ENCODE data around the gene DEDD2. TPM values are rescaled to one million over a fixed set of nuclear protein-coding genes. Genes with fewer than 3 reads are reported as not detected.

DEDD2 gene
- total RNA-seq, 2 experiments from 2014 or later = 35.8 to 40.7 TPM

- Mint-ChIP-seq H3K4me1 (peaks cover 17% of the 10 kb centered on the region), H3K9me3 (ENCODE audit: low read depth) (no peaks in the 10 kb centered on the region), H3K27me3 (peaks cover 12% of the 10 kb centered on the region), H3K27ac (no peak overlapping the region), H3K4me3 (no peak overlapping the region), H3K36me3 (no peaks in the 10 kb centered on the region)
- no peak for DNase-seq
- peak; percentile 9 for ATAC-seq
- CTCF ChIA-PET = interaction anchor here (1.1 to 1.9 kb wide), 4 partner anchors 16 to 83 kb away, joined by 3 to 9 read pairs (median 4); partner anchors contain the start of gene GSK3A
Observed at GRCh38 chr19:42159942-42160341, 57.5 kb downstream of the DEDD2 start.

DNA sequence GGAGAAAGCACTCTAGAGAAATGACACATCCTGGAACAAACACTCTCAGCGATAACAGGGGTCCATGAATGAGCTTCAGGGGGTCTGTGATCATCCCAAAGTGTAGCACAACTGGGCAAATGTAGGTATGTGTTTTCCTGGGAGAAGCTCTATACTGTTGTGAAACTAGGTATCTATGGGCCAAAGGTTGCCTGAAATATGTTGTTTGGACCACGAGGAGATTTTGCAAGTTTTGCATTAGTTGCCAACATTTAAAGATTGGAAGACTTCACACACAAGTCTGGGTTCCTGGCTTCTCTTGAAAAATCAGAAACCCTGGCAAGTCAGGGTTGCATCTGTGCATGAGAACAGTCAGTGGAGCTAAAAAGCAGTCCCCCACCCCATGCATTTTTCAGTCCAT is 58.6 kb downstream of the DEDD2 start:
- ATAC-seq (no peak), DNase-seq (no peak)
- H3K36me3 Mint-ChIP-seq = no peaks in the 10 kb centered on the region
- peaks cover 25% of the 10 kb centered on the region for H3K4me1 Mint-ChIP-seq
- no peaks in the 10 kb centered on the region for H3K9me3 Mint-ChIP-seq (ENCODE audit: low read depth)
- no peak overlapping the region for H3K4me3 Mint-ChIP-seq
- H3K27ac Mint-ChIP-seq = no peak overlapping the region
- H3K27me3 Mint-ChIP-seq = peaks cover 12% of the 10 kb centered on the region
- CTCF ChIA-PET = interaction anchor here (0.6 to 1.9 kb wide), 6 partner anchors 17 to 267 kb away, joined by 3 to 9 read pairs (median 3); partner anchors contain the start of gene GSK3A

- CTCF ChIA-PET = interaction anchor here (2.8 kb wide), 1 partner anchor 28 kb away, joined by 8 read pairs; no protein-coding TSS in a partner anchor
Observed at GRCh38 chr19:42156571-42156970, 60.9 kb downstream of the DEDD2 start.

GRCh38 chr19:42155796-42156195 is 61.7 kb downstream of the DEDD2 start:
- Mint-ChIP-seq H3K4me3 (no peak overlapping the region), H3K27me3 (peaks cover 6% of the 10 kb centered on the region), H3K27ac (no peak overlapping the region), H3K4me1 (peaks cover 28% of the 10 kb centered on the region), H3K9me3 (ENCODE audit: low read depth) (no peaks in the 10 kb centered on the region), H3K36me3 (no peaks in the 10 kb centered on the region)
- DNase-seq (no peak), ATAC-seq (no peak)
- CTCF ChIA-PET = interaction anchor here (1.2 to 2.8 kb wide), 2 partner anchors 29 to 63 kb away, joined by 3 to 8 read pairs; no protein-coding TSS in a partner anchor

More at GRCh38 chr19:42156571-42156970, 60.9 kb downstream of the DEDD2 start:
- DNase-seq = no peak
- Mint-ChIP-seq H3K4me1 (peaks cover 28% of the 10 kb centered on the region), H3K9me3 (ENCODE audit: low read depth) (no peaks in the 10 kb centered on the region), H3K36me3 (no peaks in the 10 kb centered on the region), H3K27me3 (peaks cover 10% of the 10 kb centered on the region), H3K27ac (no peak overlapping the region), H3K4me3 (no peak overlapping the region)
- ATAC-seq = no peak

GRCh38 chr19:42154471-42155323 is 62.8 kb downstream of the DEDD2 start:
- peak; percentile 62 for ATAC-seq

DNA sequence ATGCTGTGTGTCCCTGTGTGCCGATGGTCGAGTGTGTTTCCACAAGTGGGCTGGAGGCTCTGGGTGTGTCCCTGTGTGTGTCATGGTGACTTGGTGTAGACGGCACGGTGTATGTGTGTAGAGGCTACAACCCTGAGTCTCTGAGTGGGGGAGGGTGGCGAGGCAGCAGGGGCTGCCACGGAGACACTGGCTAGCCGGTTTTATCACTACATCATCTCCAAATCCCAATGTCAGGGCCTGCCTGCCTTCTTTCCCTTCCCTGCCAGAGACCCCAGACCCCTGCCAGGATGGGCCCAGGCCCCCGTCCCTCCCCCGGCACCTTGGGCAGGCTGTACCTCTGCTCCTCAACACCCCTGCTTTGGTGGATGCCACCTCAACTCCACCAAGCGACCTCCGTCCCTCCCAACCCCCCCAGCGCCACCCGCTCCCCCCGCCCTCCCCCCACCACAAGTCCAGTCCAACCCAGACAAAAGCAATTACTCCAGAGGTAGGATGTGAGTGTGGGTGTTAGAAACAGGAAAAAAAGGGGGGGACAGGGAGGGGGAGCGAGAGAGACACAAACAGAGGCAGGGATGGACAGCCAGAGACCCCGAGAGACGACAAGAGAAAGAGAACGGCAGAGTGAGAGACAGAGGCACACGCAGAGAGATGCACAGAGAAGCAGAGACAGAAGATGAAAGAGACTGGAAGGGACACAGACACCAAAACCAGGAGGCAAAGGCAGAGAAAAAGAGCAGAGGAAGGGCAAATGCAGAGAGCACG is 63.6 kb downstream of the DEDD2 start:
- ATAC-seq = no peak
- no peak for DNase-seq
- H3K4me1 Mint-ChIP-seq = peaks cover 19% of the 10 kb centered on the region
- no peak overlapping the region for H3K27ac Mint-ChIP-seq
- CTCF ChIA-PET = interaction anchor here (0.9 to 2.8 kb wide), 2 partner anchors 29 to 31 kb away, joined by 4 to 8 read pairs; no protein-coding TSS in a partner anchor
- peak overlapping the region; percentile 7 for H3K4me3 Mint-ChIP-seq
- no peaks in the 10 kb centered on the region for H3K9me3 Mint-ChIP-seq (ENCODE audit: low read depth)
- H3K27me3 Mint-ChIP-seq = peaks cover 4% of the 10 kb centered on the region
- H3K36me3 Mint-ChIP-seq = no peaks in the 10 kb centered on the region

More at GRCh38 chr19:42154471-42155323, 62.8 kb downstream of the DEDD2 start:
- CTCF ChIA-PET = interaction anchor here (0.9 to 2.8 kb wide), 3 partner anchors 28 to 65 kb away, joined by 3 to 8 read pairs (median 4); no protein-coding TSS in a partner anchor
- peak overlapping the region; percentile 7 for H3K4me3 Mint-ChIP-seq
- no peaks in the 10 kb centered on the region for H3K9me3 Mint-ChIP-seq (ENCODE audit: low read depth)
- peak; percentile 47 for DNase-seq
- peak overlapping the region; percentile 44 for H3K27ac Mint-ChIP-seq
- no peaks in the 10 kb centered on the region for H3K36me3 Mint-ChIP-seq
- peaks cover 2% of the 10 kb centered on the region for H3K27me3 Mint-ChIP-seq
- H3K4me1 Mint-ChIP-seq = peaks cover 22% of the 10 kb centered on the region

DNA sequence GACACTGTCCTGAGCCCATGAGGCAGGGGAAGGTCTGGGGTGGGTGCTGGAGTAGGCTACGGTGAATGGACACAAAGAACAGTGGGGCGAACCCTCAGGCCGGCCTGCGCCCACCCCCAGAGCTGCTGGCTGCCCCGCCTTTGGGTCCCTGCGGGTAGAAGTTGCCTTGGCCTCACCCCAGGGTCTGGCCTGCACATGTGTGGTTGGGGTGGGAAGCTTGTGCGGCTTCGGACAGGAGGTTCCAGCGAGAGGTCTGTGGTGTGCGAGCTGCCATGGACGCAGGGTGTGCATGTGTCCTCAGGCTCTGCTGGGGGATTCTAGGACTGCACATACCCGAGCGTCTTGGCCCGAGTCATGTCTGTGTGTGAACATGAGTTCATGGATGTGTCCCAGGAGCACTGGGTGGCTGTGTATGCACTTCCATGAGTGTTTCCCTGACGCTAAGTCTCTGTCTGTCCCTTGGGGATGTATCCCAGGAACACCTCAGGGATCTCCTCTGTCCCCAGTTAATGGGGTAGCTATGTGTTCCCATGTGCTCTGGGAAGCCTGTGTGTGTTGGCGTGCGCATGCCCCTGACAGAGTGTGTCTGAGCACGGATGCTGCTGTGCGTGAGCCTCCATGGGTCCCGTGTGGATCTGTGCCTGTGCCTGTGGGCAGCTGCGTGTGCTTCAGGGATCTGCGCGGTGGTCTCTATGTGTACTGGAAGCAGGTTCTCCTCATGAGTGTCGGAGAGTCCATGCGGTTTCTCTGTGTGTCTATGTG is 64.4 kb downstream of the DEDD2 start:
- ATAC-seq = no peak
- peaks cover 7% of the 10 kb centered on the region for H3K27me3 Mint-ChIP-seq
- peaks cover 19% of the 10 kb centered on the region for H3K4me1 Mint-ChIP-seq
- DNase-seq = no peak
- no peak overlapping the region for H3K27ac Mint-ChIP-seq
- CTCF ChIA-PET = no interaction called here
- no peak overlapping the region for H3K4me3 Mint-ChIP-seq
- H3K36me3 Mint-ChIP-seq = no peaks in the 10 kb centered on the region
- no peaks in the 10 kb centered on the region for H3K9me3 Mint-ChIP-seq (ENCODE audit: low read depth)

DNA sequence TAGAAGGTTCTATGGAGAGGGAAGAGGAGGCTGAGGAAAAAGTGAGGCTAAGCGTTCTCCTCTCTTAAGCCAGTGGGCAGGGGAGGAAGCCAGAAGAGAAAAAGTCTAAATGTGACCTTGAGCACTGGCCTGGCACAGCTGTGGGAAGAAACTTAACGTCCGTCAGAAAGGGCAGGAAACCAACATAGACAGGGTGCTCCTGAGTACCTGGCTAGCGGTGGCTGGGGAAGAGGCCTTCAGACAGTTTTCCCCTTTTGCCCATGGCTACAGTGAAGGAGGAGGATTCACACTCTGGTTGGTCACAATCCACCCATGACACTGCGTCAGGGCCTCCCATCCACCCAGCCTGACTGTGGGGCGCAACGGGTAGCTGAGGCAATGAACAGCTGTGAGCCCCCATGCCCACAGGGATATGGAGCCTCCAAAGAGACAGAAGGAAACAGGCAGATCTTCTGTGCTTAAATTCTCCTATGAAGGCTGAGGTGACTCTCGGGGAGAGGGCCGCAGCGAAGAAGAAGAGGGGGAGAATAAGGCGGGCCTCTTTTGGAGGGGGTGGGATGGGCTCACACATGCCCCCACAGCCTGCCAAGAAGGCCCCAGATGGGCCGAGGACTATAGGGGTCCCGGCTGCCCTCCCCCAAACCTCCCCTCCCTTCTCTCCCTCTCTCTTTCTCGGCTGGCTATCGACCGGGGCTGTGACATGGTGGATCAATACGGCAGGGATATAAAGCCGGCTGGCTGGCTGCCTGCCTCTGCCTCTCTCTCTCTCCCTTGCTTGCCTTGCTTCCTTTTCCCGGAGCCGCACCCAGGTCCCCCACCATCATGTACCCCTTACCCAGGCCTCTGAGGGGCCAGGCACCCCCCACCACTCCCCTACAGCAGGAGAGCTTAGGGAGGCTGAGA is 65.4 kb downstream of the DEDD2 start:
- Mint-ChIP-seq H3K36me3 (no peaks in the 10 kb centered on the region), H3K27ac (no peak overlapping the region), H3K4me1 (peaks cover 19% of the 10 kb centered on the region), H3K9me3 (ENCODE audit: low read depth) (no peaks in the 10 kb centered on the region), H3K27me3 (peaks cover 12% of the 10 kb centered on the region), H3K4me3 (no peak overlapping the region)
- CTCF ChIA-PET = no interaction called here
- DNase-seq = no peak
- ATAC-seq = no peak

DNA sequence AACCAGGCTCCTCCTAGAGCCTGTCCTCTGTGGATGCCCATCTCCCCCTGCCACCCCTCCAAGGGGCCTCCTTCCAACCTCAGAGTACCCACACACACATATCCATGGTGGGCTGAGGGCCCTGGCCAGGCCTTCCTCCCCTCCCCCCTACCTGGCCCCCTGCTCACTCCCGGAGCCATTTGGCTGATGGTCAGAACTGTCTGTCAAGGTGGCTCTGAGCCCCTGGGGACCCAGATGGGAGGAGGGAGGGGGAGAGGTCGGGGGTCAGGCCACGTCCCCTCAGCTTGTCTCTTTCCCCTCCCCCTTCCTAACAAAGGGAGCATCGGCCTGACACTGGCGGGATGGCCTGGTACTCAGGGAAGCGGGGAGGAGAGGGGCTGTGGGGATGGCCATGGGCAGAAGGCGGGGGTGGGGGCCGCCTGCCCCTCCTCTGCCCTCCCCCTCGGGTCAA is 66.5 kb downstream of the DEDD2 start:
- DNase-seq (no peak), ATAC-seq (no peak)
- no peaks in the 10 kb centered on the region for H3K9me3 Mint-ChIP-seq (ENCODE audit: low read depth)
- peaks cover 16% of the 10 kb centered on the region for H3K27me3 Mint-ChIP-seq
- H3K4me1 Mint-ChIP-seq = peaks cover 19% of the 10 kb centered on the region
- H3K4me3 Mint-ChIP-seq = no peak overlapping the region
- no peak overlapping the region for H3K27ac Mint-ChIP-seq
- no peaks in the 10 kb centered on the region for H3K36me3 Mint-ChIP-seq
- CTCF ChIA-PET = no interaction called here

DNA sequence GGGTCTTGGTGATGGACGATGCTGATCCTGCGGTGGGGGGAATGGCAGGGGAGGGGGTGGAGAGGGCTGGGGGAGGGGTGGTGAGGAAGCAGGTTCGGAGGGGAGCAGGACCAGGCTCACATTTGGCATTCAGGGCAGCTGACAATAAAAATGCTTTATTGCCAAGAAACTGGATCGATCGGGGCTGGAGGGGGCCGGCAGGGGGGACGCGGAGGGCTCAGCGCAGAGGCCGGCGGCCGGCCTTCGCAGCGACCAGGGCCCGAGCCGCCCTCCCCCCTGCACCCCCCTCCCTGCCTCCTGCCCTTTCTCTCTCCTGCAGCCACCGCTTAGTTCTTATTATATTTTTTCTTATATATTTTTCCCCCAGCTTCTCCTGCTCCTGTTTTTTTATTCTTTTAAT is 67.1 kb downstream of the DEDD2 start:
- Mint-ChIP-seq H3K27me3 (peaks cover 16% of the 10 kb centered on the region), H3K4me3 (no peak overlapping the region), H3K27ac (no peak overlapping the region), H3K9me3 (ENCODE audit: low read depth) (no peaks in the 10 kb centered on the region), H3K4me1 (peaks cover 16% of the 10 kb centered on the region), H3K36me3 (no peaks in the 10 kb centered on the region)
- CTCF ChIA-PET = no interaction called here
- DNase-seq = no peak
- ATAC-seq = no peak

DNA sequence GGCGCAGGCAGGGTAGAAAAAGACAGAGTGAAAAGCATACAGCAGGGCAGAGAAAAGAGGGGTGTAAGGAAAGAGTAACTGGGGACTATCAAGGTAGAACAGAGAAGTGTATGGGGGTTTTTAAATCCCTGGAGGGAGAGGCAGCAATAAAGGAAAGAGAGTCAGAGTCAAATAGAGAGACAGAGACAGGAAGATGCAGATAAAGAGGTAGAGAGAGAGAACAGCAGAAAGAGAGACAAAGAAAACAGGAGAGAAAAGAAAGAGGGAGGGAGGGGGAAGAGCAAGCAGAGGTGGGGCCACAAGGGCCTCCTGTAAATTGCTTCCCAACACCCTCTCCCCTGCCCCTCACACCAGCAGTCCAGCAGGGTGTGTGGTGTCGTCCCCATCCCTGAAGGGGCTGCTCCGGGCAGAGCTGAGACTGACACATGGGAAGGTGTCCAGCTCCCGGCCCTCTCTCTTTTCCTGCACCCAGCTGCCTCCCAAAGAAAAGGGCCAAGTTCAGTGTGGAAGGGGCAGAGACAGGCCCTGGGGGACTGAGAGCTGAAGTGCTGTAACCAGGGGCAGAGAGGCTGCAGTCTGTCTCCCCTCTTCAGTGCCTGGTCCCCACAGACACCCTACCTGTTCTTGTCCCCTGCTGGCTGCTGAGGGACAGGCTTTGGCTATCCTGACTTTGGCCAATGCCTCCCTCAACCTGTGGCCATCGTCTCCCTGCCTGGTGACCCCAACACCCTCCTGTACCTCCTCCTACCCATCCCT is 67.9 kb downstream of the DEDD2 start:
- no peak for DNase-seq
- no peak overlapping the region for H3K27ac Mint-ChIP-seq
- H3K27me3 Mint-ChIP-seq = peaks cover 16% of the 10 kb centered on the region
- no peak for ATAC-seq
- no peak overlapping the region for H3K4me3 Mint-ChIP-seq
- H3K36me3 Mint-ChIP-seq = no peaks in the 10 kb centered on the region
- peaks cover 9% of the 10 kb centered on the region for H3K4me1 Mint-ChIP-seq
- no peaks in the 10 kb centered on the region for H3K9me3 Mint-ChIP-seq (ENCODE audit: low read depth)
- CTCF ChIA-PET = no interaction called here

Data from activated CD8-positive, alpha-beta memory T cell treated with anti-CD3 and anti-CD28 coated beads, Interleukin-2, amount 10 ng/mL, durations not matched to agents 7 days and 5 days (primary cell).